ENCODE data around the gene MYOM1. TPM values are rescaled to one million over a fixed set of nuclear protein-coding genes. Genes with fewer than 3 reads are reported as not detected.
A peak's percentile ranks its signal among the peaks of the same experiment; 100 is the strongest.

Gene MYOM1
- total RNA-seq, 1 donor from 2014 or later: 2.5 TPM

DNA sequence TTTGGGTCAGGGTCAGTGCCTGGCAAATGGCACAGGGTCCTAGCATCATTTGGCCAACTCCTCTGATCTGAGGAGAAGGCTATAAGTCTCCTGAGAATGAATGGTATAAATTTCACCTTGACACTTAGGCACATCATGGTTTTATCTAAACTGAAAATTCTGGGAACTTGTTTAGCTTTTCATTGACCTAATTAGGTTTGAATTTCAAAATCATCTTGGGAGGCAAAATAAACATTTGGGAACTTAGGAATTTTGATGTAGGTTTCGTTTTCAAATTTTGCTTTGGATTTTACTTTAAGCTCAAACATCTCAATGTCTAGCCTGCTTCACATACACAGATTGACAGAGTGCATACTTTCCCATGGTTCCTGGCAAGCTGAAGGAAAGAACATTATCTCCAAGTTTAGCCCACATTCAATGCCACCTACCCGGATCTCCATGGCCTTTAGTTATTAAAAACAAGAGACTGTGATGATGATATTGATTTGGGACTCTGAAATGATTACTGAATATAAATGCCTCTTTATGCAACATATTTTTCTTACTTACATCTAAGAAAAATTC is 44.5 kb downstream of the MYOM1 start:
- Histone ChIP-seq H3K36me3 (no peaks in the 10 kb centered on the region), H3K9me3 (no peaks in the 10 kb centered on the region), H3K4me3 (no peak overlapping the region), H3K27ac (no peak overlapping the region), H3K4me1 (peaks cover 19% of the 10 kb centered on the region), H3K27me3 (no peaks in the 10 kb centered on the region)
- intact Hi-C loops (cut with DNase I): no loop called here
- ATAC-seq (no peak), DNase-seq (no peak)
- TF ChIP-seq, protein P1, sequence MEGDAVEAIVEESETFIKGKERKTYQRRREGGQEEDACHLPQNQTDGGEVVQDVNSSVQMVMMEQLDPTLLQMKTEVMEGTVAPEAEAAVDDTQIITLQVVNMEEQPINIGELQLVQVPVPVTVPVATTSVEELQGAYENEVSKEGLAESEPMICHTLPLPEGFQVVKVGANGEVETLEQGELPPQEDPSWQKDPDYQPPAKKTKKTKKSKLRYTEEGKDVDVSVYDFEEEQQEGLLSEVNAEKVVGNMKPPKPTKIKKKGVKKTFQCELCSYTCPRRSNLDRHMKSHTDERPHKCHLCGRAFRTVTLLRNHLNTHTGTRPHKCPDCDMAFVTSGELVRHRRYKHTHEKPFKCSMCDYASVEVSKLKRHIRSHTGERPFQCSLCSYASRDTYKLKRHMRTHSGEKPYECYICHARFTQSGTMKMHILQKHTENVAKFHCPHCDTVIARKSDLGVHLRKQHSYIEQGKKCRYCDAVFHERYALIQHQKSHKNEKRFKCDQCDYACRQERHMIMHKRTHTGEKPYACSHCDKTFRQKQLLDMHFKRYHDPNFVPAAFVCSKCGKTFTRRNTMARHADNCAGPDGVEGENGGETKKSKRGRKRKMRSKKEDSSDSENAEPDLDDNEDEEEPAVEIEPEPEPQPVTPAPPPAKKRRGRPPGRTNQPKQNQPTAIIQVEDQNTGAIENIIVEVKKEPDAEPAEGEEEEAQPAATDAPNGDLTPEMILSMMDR (IDR thresholded peaks at IDR 0.05): no peak

DNA sequence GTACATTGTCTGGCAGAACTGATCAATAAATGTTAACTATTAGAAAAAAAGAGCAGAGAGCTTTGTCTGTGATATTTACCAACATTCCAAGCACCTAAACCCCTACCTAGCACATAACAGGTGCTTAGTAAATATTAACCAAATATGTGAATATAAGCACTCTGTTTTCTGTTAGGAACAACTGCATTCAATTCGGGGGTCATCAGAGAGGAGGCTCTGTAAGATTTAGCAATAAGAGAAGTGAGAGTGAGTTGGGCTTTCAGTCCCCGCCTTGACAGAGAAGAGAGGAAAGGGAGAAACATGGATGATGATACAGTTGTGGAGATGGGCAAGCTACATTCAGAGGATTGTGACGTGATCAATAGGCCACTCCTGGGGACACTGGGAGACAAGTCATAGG is 47.7 kb downstream of the MYOM1 start:
- no peak overlapping the region for H3K4me3 ChIP-seq
- peaks cover 19% of the 10 kb centered on the region for H3K4me1 ChIP-seq
- no peaks in the 10 kb centered on the region for H3K36me3 ChIP-seq
- no peaks in the 10 kb centered on the region for H3K9me3 ChIP-seq
- intact Hi-C loops (cut with DNase I): no loop called here
- no peak overlapping the region for H3K27ac ChIP-seq
- peak; percentile 69 for ATAC-seq
- no peak for DNase-seq
- no peaks in the 10 kb centered on the region for H3K27me3 ChIP-seq
- TF ChIP-seq, protein P1 (IDR thresholded peaks at IDR 0.05): no peak

DNA sequence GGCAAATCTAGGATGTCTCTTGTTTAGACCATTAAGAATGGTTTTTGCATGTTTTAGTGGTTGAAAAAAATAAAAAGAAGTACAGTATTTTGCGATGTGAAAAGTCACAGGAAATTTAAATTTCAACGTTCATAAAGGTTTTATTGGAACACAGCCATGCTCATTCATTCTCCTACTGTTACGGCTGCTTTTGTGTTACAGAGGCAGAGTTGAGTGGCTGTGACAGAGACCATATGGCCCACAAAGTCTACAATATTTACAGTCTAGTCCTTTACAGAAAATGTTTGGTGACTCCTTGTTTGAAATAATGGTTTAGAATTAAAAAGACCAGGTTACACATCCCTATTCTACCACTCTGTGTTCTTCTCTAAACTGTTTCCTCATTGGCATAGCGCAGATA is 48.1 kb downstream of the MYOM1 start:
- no peak for ATAC-seq

DNA sequence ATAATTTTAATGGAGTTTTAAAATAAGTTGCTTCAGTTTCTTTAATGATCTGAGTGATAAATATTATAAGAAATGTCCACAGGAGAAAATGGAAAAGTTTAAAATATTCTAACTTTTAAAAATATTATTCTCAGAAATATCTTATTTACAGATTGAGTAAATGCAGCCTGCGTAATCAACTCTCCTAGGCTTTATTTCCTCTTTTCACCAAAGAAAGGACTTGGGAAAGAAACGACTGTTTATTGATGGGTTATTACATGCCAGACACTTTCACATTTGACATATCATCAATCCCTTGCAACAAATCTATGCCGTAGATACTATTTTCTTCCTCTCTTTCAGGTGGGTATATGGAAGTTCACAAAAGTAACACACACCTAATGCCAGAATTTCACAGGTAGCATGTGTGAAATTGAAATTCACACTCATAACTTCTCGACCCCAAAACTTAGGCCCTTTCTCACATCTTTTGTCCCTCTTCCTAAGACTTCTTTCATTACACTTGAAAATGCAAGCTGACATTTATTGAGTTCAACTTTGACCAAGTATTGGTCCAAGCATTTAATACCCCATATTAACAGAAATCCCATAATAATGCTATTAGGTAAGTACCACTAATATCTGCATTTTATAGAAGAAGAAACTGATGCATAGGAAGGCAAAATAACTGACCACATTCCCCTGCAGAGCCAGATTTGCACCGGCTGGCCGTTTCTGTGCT is 49.2 kb downstream of the MYOM1 start:
- ATAC-seq (no peak), DNase-seq (no peak)
- no peak overlapping the region for H3K4me3 ChIP-seq
- H3K4me1 ChIP-seq: peaks cover 15% of the 10 kb centered on the region
- H3K9me3 ChIP-seq: no peaks in the 10 kb centered on the region
- H3K27ac ChIP-seq: no peak overlapping the region
- TF ChIP-seq, protein P1 (IDR thresholded peaks at IDR 0.05): no peak
- no peaks in the 10 kb centered on the region for H3K27me3 ChIP-seq
- H3K36me3 ChIP-seq: no peaks in the 10 kb centered on the region
- intact Hi-C loops (cut with DNase I): no loop called here

More for the DNA sequence above, 48.1 kb downstream of the MYOM1 start:
- DNase-seq: no peak
- H3K4me1 ChIP-seq: peaks cover 19% of the 10 kb centered on the region
- intact Hi-C loops (cut with DNase I): no loop called here
- H3K27me3 ChIP-seq: no peaks in the 10 kb centered on the region
- H3K27ac ChIP-seq: no peak overlapping the region
- H3K36me3 ChIP-seq: no peaks in the 10 kb centered on the region
- no peak overlapping the region for H3K4me3 ChIP-seq
- no peaks in the 10 kb centered on the region for H3K9me3 ChIP-seq
- TF ChIP-seq, protein P1 (IDR thresholded peaks at IDR 0.05): no peak

DNA sequence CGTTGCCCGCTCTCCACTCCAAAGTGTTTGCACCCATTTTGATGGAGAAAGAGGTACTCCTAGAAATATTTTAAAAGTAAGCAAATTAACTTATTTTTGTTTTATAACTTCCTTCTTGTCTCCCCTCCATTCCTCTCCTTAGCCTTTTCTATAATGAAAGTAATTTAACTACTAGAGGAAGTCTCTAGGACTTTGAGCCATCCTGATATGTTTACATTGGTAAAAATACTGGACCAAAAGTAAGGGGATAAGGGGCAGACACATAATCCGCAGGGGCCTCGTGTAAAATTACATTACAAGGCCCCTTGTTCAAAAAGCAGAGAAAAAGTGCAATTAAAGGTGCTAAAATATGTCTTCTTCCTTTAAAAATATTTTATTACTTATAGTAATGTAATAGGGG is 55.4 kb downstream of the MYOM1 start:
- ATAC-seq: no peak
- no peak overlapping the region for H3K27ac ChIP-seq
- intact Hi-C loops (cut with DNase I): no loop called here

More for the DNA sequence above, 55.4 kb downstream of the MYOM1 start:
- TF ChIP-seq, protein P1 (IDR thresholded peaks at IDR 0.05): no peak
- no peak overlapping the region for H3K4me3 ChIP-seq
- no peak for DNase-seq
- H3K9me3 ChIP-seq: no peaks in the 10 kb centered on the region
- H3K4me1 ChIP-seq: no peaks in the 10 kb centered on the region
- H3K27me3 ChIP-seq: no peaks in the 10 kb centered on the region
- no peaks in the 10 kb centered on the region for H3K36me3 ChIP-seq

Measured in upper lobe of right lung (tissue), 1 donor.